GM20431 (cell line): Measurements from ENCODE around the gene CAPZB.

Source experiments
- in situ Hi-C: fragments of 300-500 bp; cut with MseI, MboI; formaldehyde crosslinking; loops from one replicate; pipeline ENCODE4 v1.15.0; 2020; ENCODE audit warnings: low sequenced_read_pairs; ENCODE audit not compliant: unreplicated experiment

Gene CAPZB

GRCh38 chr1:19359357-19359756 is 126.0 kb downstream of the CAPZB start:
- in situ Hi-C loops, result no loop called here

DNA sequence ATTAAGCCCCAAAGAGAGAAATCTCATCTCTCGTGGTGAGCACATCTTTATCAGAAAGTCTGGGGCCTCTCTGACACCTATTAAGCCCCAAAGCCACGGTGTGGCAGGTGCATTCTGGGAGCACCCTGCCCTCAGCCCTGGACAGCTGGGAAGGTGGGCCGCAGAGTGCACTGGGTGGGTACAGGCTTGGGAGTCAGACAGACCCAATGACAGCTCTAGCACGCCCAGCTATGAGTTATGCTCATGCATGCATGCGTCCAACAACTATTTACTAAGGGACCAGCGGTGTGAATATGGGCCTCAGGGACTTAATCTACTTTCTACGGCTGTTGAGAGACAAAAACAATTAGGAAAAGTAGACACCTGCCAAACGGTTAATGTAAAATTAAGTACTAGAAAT is 126.6 kb downstream of the CAPZB start:
- in situ Hi-C loops, result no loop called here

GRCh38 chr1:19357299-19357986 is 127.9 kb downstream of the CAPZB start:
- in situ Hi-C loops, result no loop called here

GRCh38 chr1:19356266-19356665 is 129.1 kb downstream of the CAPZB start:
- in situ Hi-C loops, result no loop called here

GRCh38 chr1:19354531-19354981 is 130.8 kb downstream of the CAPZB start:
- in situ Hi-C loops, result no loop called here

GRCh38 chr1:19353596-19353995 is 131.7 kb downstream of the CAPZB start:
- in situ Hi-C loops, result no loop called here

DNA sequence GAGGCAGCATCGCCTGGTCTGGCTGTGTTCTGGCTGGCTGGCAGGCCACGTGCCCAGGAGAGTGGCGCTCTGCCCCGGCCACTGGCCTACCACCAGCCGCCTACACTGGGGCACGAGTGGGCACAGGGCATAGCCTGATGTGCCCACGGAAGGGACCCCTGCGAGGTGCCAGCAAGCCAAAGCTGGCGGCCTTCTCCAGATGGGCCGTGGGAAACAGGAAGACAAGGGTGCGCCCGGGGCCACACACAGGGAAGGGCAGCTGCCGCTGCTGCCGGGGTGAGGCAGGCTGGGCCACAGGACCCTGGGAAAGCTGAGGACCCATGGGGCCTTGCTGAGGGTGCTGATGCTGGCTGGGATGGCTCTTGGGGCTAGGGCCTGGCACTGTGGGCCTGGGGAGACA is 132.5 kb downstream of the CAPZB start:
- in situ Hi-C loops, result no loop called here

DNA sequence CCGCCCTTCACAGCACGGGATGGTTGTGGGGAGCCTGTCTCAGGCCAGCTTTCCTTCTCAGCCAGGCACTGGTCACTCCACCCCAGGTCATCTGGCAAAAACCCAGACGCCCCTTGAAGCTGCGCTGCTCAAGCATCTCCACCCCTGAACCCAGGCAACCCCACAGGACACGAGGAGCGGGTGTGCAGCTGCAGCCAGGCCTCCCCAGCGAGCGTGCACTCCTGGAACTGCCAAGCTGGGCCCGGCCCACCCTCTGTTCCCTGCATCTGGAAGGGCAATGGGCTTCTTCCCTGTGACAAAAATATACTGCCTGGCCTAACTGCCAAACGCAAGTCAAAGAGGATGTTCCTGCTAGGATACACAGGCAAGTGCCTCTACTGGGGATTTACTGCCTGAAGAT is 133.5 kb downstream of the CAPZB start:
- in situ Hi-C loops, result no loop called here

- in situ Hi-C loops, result no loop called here
Observed at GRCh38 chr1:19350566-19350965, 134.8 kb downstream of the CAPZB start.

DNA sequence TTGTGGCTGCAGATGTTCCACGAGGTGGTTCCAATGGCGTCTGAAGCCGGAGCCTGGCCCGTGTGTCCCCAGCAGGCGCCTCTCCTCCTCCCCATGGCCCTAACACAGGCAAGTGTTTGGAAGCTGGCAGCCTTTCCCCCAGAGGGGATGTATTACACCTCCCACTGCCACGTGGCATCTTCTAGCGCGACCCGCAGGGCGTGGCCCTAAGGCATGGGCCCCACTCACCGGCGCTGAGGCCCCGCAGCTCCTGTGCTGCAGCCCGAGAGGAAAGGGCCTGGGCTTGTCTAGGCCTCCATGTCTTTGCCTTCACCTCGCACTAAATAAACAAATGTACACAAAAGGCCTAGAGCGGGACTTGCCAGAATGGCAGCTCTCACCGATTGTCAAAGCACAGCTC is 135.3 kb downstream of the CAPZB start:
- in situ Hi-C loops, result loop anchor here (10.0 kb wide), 1 partner anchor 305 kb away; no protein-coding TSS in a partner anchor

GRCh38 chr1:19348441-19349198 is 136.7 kb downstream of the CAPZB start:
- in situ Hi-C loops, result loop anchor here (10.0 kb wide), 1 partner anchor 306 kb away; no protein-coding TSS in a partner anchor

DNA sequence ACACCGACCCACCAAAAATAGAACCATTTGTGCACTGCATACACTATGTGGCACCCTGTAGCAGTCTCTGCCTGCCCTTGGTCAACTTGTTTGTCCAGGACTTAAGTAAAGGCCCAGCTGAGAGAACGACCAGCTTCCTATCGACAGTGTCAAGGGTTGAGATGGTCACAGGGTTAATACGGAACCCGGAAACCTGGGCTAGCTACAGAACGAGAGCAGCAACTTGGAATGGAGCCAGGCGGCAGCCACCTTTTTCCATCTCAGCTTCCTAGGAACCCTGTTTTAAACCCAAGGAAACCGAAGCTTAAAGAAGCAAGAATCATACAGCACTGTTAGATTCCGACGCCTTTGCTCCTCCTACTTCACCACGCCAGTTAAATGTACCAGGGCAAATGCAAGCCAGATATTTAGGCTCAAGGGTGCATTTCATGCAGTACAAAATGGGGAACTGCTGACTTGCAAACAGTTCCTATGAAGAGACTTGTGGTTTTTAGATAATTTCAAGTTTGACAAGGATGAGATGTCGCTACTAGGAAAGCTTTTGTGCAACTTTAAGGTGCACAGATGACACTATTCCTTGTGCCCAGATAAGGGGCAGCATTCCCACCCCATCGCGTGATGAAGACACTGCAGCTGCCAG is 137.7 kb downstream of the CAPZB start:
- in situ Hi-C loops, result loop anchor here (10.0 kb wide), 1 partner anchor 307 kb away; no protein-coding TSS in a partner anchor

GRCh38 chr1:19346026-19346425 is 139.3 kb downstream of the CAPZB start:
- in situ Hi-C loops, result loop anchor here (10.0 kb wide), 1 partner anchor 309 kb away; no protein-coding TSS in a partner anchor

GRCh38 chr1:19345391-19345790 is 139.9 kb downstream of the CAPZB start:
- in situ Hi-C loops, result loop anchor here (10.0 kb wide), 1 partner anchor 309 kb away; no protein-coding TSS in a partner anchor

DNA sequence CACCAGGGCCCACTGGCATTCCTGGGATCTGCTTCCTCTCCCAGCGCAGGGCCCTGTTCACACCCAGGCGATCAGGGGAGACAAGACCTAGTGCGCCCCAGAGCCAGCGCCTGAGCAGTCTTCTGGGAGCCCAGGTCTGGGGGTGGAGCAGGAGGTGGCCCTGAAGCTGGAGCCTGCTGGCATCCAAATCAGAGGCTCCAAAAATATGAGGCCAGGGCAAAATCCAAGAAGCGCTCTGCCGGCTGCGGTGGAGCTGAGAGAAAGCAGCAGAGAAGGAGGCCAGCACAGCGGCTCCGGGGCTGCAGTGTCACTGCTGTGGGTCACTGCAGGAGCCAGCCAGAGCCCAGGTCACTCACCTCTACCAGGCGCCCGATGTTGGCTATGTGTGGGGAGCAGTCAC is 140.5 kb downstream of the CAPZB start:
- in situ Hi-C loops, result loop anchor here (10.0 kb wide), 1 partner anchor 310 kb away; no protein-coding TSS in a partner anchor

GRCh38 chr1:19344372-19344810 is 140.9 kb downstream of the CAPZB start:
- in situ Hi-C loops, result loop anchor here (10.0 kb wide), 1 partner anchor 310 kb away; no protein-coding TSS in a partner anchor

GRCh38 chr1:19343617-19344350 is 141.6 kb downstream of the CAPZB start:
- in situ Hi-C loops, result loop anchor here (10.0 kb wide), 1 partner anchor 311 kb away; no protein-coding TSS in a partner anchor

- in situ Hi-C loops, result loop anchor here (10.0 kb wide), 1 partner anchor 312 kb away; no protein-coding TSS in a partner anchor
Observed at GRCh38 chr1:19342894-19343616, 142.3 kb downstream of the CAPZB start.
